ENCODE measurements around the gene KRTAP5-6. TPM values are rescaled to one million over a fixed set of nuclear protein-coding genes. Genes with fewer than 3 reads are reported as not detected.
A peak's percentile ranks its signal among the peaks of the same experiment; 100 is the strongest.

The KRTAP5-6 gene
- not detected in 2 replicates for total RNA-seq (2014; rRNA removed; shearing (Covaris generic))
- not detected in 2 replicates for polyA plus RNA-seq (2014; cell fraction: nucleus; rRNA removed)

- DNase-seq (ENCODE audit: extremely low read depth, low read depth) = no peak
Measured at GRCh38 chr11:1696608-1697570, at the start of gene KRTAP5-6. Gene KRTAP5-6 (plus strand): TSS chr11:1697195. CDS start chr11:1697246, 51 bp downstream.

GRCh38 chr11:1647901-1648652 is 48.9 kb upstream of the KRTAP5-6 start:
- no peak for DNase-seq (ENCODE audit: extremely low read depth, low read depth)

- no peak for DNase-seq (ENCODE audit: extremely low read depth, low read depth)
Measured at GRCh38 chr11:1648653-1649420, 48.2 kb upstream of the KRTAP5-6 start.

DNA sequence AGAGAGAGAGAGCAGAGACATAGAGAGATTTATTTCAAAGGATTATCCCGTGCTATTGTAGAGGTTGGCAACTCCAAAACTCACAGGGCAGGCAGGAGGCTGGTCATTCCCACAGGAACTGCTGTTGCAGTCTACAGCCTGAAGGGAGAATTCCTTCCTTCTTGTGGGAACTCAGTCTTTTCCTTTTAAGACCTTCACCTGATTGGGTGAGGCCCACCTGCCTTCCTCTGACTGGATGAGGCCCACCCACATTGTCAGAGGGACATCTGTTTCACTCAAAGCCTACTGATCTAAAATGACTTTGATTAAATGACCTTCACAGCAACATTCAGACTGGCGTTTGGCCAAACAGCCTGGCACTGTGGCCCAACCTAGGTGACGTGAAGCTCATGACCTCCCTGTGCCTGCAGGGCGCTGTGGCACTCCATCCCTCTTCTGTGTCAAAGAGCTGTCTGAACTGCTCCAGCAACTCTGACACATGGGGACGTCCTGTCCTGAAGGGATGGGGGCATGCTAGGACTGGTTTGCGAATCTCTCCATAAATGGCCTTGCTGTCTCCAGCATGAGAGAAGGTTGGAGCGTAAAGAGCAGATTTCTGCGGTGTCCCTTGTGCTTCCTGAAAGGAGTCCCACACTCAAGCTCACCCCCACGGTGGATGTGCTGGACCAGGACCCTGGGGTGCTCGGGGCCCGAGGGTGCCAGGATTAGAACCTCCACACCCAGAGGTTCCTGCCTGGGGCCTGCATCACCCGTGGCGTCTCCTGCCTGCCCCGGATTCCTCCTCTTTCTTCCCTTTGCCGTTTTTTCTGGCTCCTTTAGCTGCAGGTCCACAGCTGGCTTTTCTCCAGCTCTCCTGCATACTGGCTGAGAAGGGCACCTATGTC is 46.7 kb upstream of the KRTAP5-6 start:
- DNase-seq (ENCODE audit: extremely low read depth, low read depth) = no peak

DNA sequence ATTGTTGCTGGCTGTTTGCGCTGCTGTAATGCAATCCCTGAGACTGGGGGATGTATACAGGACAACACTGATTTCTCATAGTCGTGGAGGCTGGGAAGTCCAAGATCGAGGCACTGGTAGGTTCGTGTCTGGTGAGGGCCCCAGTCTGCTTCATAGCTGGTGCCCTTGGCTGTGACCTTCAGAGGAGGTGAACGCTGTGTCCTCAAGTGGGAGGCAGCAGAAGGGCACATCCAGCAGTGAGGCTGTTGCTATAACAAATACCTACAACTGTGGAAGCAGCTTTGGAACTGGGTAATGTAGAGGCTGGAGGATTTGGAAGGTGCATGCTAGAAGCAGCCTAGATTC is 46.1 kb upstream of the KRTAP5-6 start:
- DNase-seq (ENCODE audit: extremely low read depth, low read depth) = no peak

GRCh38 chr11:1651411-1651980 is 45.5 kb upstream of the KRTAP5-6 start:
- no peak for DNase-seq (ENCODE audit: extremely low read depth, low read depth)

DNA sequence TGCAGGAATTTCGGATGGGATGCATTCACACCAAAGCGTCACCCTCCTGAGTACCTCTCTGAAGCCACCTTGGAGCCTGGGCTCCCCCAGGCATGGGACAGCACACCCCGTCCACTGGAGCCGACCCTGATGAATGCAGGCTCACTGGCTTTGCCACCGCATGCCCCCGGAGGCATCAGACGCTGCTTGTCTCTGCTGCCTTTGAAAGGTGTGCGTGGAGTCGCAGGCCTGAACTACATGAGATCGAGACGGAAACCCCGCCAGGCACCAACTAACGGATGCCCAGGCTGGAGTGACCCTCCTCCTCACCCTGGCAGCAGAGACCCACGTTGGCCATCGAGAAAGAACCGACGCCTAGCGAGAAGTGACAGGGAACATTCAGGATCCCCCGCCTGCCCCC is 45.0 kb upstream of the KRTAP5-6 start:
- DNase-seq (ENCODE audit: extremely low read depth, low read depth) = no peak

DNA sequence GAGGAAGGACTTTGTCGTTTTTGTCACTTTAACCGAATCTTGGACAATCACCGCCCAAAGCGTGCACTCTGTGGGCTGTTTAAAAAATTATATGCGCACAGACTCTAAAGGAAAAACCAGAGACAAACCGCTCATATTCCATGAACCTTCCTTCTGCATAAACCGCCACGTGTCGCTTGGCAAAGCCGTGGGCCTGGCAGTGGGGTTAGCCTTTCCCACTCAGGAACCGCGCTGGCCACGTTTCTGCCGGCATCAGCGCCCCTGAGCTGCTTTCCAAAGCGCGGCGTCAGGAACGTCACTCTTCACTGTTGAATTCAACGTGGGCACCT is 44.6 kb upstream of the KRTAP5-6 start:
- no peak for DNase-seq (ENCODE audit: extremely low read depth, low read depth)

GRCh38 chr11:1652771-1653540 is 44.0 kb upstream of the KRTAP5-6 start:
- peak; percentile 25 for DNase-seq (ENCODE audit: extremely low read depth, low read depth)

- no peak for DNase-seq (ENCODE audit: extremely low read depth, low read depth)
Measured at GRCh38 chr11:1653541-1654387, 43.2 kb upstream of the KRTAP5-6 start.

GRCh38 chr11:1654388-1655167 is 42.4 kb upstream of the KRTAP5-6 start:
- DNase-seq (ENCODE audit: extremely low read depth, low read depth) = no peak

DNA sequence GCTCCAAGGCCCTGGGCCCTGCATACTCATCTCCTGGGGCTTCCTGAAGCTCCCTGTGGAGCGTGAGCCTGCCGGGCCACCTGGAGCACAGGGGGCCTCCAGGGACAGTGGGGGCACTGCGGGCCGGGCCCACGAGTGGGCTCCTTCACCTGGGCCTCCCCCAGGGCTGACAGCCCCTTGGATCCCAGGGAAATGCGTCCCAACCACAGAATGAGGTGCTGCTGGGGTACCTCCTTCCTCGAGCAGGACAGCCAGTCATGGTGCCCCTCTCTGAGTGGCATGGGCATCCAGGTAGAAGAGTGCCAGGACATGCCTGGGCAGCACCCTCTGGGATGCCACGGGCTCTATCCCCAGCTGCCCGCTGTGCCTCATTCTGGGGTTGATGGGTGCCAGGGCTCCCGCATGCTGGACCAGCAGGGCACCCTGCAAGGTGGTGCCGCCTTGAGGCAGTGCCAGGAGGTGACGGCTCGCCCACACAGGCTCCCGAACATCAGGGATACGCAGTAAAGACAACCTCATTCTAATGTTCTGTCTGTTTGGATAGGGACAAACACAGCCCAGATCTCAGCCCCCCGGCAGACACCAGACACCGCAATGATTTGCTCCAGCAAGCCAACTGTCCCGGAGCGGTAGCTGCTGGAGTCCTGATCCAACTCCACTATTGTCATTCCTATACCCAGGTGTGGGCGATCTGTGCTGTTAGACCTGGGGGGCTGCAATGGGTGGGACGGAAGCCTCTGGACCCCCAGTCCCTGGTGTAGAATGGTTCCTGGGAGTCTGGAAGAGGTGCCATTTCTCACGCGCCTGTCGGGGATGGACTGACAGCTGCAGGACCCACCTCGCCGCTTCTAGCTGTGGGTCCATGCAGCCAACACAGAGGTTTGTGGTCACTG is 41.6 kb upstream of the KRTAP5-6 start:
- DNase-seq (ENCODE audit: extremely low read depth, low read depth) = no peak

DNA sequence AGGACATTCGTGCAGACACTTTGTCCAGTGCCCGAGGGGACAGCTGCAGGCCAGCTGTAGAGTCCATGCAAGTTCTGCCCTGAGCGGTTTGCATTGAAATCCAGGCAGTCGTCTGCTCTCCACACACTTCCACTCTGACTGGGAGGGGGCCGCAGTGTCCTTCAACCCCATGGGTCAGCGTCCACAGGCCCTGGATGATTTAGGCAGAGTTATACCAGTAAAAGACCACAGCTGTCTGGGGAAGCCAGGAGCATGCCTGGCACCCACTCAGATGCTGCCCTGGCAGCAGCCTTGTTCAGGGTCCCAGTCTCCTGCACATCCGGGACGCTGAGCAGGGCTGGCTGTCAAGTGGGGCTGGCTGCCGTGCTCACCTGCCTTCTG is 40.9 kb upstream of the KRTAP5-6 start:
- DNase-seq (ENCODE audit: extremely low read depth, low read depth) = no peak

DNA sequence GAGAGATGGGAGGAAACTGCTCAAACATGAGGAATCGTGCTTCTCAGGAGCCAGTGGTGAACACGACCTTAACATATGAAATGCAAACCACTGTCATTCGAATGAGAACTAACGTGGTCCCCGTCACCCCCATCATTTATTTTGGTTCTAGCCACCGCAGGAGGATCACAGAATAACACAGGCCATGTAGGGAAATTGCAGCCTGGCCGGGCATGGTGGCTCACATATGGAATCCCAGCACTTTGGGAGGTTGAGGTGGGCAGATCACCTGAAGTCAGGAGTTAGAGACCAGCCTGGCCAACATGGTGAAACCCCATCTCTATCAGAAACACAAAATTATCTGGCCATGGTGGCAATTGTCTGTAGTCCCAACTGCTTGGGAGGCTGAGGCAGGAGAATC is 40.3 kb upstream of the KRTAP5-6 start:
- DNase-seq (ENCODE audit: extremely low read depth, low read depth) = no peak

GRCh38 chr11:1659506-1659905 is 37.5 kb upstream of the KRTAP5-6 start:
- no peak for DNase-seq (ENCODE audit: extremely low read depth, low read depth)
